ENCODE results near the gene ELF5.

GRCh38 chr11:34509336-34509876 lies 4.2 kb downstream of the ELF5 start:
- TF ChIP-seq CTCF (IDR thresholded peaks at IDR 0.05; ENCODE audit: borderline replicate concordance, extremely low read depth, low read length, poor library complexity, severe bottlenecking) (no peak), EZH2 (IDR thresholded peaks at IDR 0.05; ENCODE audit: borderline replicate concordance, low read depth, low read length, severe bottlenecking) (no peak)
